ENCODE data around the gene ABHD14A.

The ABHD14A gene

DNA sequence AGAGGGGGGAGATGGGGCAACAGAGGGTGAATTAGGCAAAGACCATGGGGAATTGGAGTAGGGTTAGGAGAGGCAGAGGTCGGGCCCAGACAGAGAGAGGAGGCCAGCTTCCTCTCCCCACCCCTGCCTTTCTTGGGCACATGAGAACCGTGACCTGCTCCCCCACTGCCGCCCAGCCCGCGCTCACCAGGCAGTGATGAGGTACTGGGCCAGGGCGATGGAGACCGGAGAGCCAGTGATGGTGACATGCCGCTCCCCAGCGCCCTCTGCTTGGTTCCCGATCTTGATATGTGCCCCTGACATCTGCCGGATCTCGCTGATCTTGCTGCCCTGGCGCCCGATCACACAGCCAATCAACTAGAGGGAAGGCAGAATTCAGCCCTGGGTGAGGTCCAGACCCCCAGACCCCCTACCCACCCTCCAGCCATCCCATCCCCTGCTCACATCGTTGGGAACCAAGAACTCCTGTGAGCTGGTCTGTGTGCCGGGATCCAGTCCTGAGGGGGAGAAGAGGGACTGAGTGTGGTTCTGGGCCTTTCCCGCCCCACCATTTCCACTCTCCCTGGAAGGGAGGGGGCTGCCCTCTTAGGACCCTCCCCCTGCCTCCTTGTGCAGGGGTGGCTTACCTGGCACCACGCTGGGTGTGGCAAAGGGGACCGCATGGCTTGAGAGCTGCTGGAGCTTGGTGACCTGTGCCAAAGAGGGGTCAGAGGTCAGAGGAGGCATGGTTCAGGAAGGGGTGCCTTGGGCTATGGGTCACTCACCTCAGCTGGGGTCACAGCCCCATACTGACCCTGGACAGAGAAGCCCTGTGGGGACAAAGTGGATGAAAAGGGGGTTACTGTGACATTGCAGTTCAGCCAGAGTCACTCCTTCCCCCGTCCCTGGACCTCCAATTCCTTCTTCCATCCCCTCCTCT is 16.0 kb upstream of the ABHD14A start:
- no peak for DNase-seq

DNA sequence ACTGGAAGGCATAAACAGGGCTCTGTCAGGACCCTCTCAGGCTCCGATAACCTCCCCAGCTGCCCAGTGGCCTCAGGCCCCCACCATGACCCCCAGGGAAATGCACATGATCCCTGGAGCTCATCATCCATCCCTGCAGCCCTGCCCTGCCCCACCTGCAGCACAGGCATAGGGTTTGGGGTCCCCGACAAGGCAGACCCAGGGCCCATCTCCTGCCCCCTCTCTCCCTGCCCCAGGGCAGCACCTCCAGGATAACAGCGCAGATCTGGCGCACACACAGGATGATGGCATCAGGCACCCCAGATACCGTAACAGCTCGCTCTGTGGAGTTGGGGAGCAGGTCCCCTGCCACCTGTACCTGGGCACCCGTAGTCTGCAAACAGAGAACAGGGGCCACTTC is 15.2 kb upstream of the ABHD14A start:
- DNase-seq = no peak

GRCh38 chr3:51960386-51960785 is 14.5 kb upstream of the ABHD14A start:
- DNase-seq = no peak

DNA sequence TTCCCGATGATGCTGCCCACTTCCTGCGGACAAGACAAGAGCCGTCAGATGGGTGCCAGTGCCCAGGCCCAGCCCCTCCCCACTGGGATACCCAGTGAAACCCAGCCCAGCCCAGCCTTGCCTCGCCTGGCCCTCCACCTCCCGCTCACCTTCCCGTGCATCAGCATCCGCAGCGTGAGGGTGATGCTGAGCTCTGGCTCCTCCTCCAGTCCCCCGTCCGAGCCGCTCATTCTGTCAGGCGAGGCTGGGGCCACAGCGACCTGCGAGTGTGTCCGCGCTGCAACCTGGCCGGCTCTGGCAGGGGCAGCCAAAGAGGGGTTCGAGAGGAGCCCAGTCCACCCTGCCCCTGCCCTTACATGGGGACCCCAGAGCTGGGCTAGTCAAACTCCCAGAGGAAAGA is 13.9 kb upstream of the ABHD14A start:
- no peak for DNase-seq

GRCh38 chr3:51961602-51962569 is 13.0 kb upstream of the ABHD14A start:
- DNase-seq = no peak

- no peak for DNase-seq
Observed at GRCh38 chr3:51962854-51963530, 11.9 kb upstream of the ABHD14A start.

DNA sequence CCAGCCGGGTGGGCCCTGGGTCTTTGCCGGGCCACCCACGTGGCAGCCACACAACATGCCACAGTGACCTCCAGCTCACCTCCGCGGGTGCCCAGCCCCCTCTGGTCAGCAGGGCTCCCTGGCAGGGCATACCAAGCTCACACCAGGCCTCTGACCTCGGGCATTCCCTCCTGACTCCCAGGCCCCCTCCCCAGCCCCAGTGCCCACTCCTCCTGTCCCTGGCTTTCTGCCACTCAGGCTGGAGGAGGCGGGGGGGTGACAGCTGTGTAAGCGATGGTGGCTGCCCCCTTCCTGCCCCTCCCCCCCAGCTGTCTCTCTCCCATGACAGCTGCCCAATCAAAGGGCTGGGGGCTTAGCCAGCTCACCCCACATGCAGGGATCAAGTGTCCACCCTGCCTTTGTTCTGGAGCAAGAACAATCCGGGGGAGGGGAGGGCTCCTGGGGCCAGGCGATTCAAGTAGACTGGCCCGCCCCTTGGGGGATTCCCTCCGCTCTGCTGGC is 10.9 kb upstream of the ABHD14A start:
- no peak for DNase-seq

DNA sequence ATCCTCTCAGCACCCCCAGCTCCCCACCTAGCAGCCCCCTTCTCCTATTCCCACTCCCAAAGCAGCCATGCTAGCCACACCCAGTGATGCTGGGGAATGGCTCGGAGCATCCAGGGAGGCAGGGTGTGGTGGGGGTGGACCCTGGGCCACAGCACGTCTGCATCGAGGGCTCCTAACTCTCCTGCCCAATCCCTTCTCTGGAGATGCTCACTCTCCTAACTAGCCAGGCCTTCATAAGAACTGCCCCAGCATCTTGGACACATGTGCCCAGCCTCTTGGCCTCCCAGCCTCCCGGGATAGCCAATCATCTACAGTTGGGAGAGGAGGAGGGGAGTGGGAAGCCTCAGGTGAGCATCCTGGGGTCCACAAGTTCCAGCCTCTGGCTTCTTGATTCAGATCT is 10.3 kb upstream of the ABHD14A start:
- DNase-seq = no peak

DNA sequence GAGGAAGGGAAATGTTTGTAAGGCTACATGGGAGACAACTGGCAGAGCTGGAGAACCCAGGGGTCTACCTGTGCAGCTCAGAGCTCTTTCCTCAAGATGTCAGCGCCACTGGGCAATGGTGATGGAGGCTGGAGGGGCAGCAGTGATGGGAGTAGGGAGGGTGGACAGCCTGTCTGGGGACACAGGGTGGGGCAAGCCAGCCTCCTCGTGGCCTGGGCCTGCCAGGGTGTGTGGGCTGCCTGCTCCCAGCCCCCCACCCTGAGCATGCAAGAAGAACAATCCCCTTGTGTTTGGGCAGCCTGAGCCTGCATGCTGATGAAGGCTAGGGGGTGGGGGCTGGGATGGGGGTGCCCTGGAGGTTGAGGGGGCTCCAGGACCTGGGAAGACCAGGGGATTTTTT is 8.8 kb upstream of the ABHD14A start:
- DNase-seq = no peak

- no peak for DNase-seq
Observed at GRCh38 chr3:51966486-51966885, 8.4 kb upstream of the ABHD14A start.

GRCh38 chr3:51966922-51967383 is 7.9 kb upstream of the ABHD14A start:
- no peak for DNase-seq

- DNase-seq = peak in 1 of 2 donors; percentile 46
Observed at GRCh38 chr3:51967384-51968169, 7.3 kb upstream of the ABHD14A start, which contains the start of gene PCBP4. TSS of gene PCBP4 (minus strand) at chr3:51967454. CDS start at chr3:51961240, 6,214 bp downstream.

DNA sequence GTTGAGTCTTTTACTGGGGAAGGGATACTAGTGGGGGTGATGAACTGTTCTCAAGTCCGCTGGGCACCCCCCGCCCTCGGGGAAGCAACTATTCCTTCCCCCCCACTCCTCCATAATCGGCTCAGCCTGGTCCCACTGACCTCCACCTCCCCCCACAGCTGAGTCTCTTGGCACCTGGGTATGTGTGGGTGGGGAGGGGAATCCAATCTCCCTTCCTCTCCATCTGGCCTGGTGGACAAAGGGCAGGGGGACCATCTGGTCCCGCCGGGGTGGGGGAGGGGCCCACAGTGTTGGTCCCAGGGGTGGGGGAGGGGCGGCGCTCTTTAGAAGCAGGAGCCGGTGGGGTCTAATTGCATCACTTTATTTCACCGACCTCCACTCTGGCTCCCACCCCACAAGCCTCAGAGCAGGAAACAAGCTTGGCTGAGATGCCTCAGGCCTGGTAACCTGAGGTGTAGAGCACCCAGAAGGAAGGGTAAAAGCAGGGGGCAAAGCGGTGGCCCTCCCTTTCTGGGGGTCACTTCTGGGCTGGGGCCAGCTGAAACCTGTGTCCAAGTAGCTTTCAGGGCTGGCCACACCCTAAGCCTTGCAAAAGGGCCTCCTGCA is 6.6 kb upstream of the ABHD14A start:
- DNase-seq = no peak

DNA sequence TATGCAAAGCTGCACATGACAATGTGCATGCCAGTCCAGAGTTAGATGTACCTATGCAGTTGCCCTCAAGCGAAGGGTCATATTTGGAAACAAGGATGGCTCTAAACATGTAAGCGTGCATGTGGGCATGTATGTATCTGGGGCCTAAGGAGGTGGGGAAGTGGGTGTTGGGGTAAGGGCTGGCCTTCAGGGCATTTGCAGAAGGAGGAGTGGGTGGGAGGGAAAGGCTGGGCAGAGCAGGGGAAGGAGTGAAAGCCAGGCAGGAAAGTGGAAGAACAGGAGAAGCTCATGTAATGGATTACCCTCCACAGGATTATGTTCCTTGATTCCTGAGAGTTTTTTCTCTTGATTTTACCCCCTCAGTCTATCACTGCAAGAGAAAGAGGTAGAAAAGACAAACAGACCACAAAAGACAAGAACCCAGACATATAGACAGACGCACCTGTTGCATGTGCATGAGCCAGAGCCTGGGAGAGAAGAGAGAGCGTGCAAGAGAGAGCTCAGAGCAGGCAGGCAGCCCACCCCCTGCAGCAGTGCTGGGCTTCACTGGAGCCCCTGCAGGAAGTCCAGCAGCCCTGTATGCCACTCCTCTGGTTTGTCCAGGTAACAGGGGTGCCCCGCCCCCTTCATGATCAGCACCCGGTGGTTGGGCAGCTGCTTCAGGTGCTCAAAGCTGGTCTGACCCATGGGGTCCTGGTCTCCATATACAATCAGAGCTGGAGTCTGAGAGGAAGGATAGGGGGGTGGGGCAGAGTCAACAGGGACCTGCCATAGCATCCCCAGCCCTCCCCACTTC is 5.8 kb upstream of the ABHD14A start:
- DNase-seq = no peak

DNA sequence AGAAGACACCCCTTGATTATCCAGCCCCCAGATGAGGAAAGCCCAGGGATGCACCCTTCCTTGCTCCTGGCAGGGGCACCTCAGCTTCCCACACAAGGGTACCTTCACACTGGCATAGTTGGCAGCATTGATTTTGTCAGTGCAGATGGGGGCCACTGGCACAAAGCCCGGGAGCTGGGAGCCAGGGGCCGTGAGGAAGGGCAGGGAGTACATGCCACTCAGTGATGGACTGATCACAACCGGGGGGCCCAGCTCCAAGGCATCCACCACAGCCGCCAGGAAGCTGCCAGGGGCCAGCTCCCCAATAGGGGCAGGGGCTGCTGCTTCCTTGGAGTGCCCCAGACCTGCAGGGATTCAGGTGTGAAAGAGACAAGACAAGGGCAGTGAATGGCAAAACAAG is 5.0 kb upstream of the ABHD14A start:
- DNase-seq = no peak

DNA sequence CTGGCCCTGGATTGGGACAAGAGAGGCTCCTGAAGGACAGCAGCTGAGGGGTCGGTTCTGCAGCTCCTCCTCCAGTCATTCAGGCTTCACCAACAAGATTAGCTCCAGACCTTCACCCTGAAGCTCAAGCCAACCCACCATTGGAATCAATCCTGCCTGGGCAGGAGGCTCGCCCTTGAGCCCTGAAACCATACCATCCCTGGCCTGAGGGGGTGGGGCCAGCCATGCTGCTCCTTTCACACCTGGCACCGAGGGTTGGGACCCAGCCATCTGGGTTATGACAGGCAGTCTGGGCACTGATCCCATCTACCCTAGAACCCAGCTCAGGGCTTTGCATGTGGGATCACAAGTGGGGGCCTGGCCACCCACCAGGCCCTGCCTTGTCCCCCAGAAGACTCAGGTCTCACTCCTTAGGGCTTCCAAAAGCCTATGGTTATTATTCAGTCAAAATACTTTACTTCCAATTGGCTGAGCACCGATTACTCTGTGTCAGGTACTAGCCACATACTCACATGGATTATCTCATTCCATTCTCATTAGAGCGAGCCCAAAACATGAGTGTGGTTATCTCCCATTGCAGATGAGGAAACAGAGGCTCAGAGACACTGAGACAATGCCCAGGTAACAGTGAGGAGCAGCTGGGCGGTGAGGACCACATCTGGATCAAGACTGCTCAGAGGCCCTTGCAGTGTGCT is 4.1 kb upstream of the ABHD14A start:
- DNase-seq = no peak

- no peak for DNase-seq
Observed at GRCh38 chr3:51971350-51971749, 3.5 kb upstream of the ABHD14A start.

DNA sequence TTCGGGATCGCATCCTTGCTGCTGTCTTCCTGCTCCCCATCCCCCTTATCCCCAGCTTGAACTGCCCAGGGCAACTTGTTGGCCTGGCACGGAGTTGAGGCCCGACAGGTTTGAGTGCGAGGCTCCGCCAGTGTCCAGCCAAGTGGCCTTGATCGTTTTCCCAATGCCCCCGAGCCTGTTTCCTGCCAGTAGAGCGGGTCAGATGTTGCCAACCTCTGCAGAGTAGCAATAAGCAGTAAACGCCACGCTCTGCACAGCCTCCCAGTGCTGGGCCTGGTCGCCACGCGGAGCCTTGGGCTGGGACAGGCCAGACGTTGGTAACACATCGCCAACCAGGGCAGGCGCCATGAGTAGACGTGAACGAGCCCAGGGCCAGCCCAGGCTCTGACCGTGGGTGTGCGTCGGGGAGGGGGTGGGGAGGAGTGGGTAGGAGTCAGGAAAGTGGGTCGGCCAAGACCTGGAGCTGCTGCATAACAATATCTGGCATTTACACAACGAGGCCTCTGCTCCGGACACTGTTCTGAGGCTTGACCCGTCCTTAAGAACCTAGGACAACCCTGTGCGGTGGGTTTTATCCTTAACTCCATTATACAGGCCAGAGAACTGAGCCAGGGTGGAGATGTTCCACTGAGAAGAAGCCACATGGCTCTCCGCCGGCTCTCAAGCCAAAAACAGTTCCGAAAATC is 444 bp upstream of the ABHD14A start:
- no peak for DNase-seq

DNA sequence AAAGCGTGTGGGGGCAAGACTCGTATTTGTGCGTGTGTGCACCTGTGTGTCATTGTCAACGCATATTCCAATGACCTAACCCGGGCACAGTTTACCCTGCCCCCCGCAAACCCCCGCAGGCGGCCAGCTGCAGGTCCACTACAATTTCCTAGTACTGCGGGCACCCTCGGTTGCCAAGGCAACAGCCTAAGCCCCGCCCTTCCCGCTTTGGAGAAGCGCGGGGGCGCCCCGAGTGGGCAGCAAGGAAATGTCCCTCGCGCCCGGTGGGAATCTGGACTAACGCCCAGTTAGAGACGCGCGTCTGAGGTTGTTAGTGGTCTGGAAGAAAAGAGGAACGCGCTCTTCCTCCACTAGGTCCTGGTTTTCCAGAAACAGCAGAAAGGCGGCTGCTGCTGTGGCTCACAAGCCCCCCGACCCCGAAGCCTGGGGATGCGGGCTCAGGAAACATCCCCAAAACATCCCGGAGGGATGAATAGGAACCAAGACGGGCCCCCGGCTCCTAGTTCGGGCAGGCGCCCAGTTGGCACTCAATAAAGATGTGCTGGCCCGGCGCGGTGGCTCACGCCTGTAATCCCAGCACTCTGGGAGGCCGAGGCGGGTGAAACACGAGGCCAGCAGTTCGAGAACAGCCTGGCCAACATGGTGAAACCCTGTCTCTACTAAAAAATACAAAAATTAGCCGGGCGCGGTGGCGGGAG is 1.1 kb downstream of the ABHD14A start:
- peak; percentile 41 to 44 for DNase-seq

All from CD4-positive, alpha-beta T cell treated with Interleukin-4 for 1 hour (primary cell).